ENCODE measurements around the gene LCNL1. TPM values are rescaled to one million over a fixed set of nuclear protein-coding genes. Genes with fewer than 3 reads are reported as not detected.

Gene LCNL1
- total and polyA plus RNA-seq, 2 of the 13 experiments (the other 11 are each of a cell fraction or from before 2014, with no cell fraction given), result not detected

DNA sequence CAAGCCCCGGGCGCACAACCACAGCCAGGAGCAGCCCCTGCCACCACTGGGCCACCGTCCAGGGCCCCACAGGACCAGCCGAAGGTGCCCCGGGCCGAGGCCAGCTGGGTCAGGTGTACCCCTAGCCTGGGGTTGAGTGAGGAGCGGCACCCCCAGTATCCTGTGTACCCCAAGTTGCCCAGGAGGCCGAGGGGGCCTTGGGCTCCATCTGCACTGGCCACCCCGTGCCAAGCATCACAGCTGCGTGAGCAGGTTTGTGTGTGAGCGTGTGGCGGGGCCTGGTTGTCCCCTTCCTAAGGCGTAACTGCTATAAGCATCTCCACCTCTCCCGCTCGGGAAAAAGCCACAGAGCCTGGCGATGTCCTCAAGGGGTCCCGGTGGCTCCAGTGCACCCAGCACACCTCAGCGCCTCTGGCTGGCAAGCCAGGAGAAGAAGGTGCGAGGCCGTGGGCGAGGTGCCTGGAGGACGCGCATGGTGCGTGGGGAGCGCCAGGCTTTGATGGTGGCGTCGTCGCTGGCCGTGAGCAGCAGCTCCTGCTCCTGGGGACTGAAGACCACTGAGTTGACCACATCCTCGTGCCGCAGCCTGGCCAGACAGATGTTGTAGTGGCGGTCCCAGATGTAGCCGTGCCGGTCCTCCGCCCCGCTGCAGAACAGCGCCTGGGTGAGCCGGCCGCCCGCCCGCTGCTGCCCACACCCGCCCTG, 42.1 kb upstream of the LCNL1 start:
- no peaks in the 10 kb centered on the region for H3K9me3 ChIP-seq (ENCODE audit: low read length)
- intact Hi-C loops (cut with micrococcal nuclease; ENCODE audit: unreplicated experiment) (no loop called here), in situ Hi-C loops (cut with HindIII; ENCODE audit: extremely low pct_ligation_motif_present, low pct_unique_long_range_greater_than_20kb) (no loop called here)
- TF ChIP-seq HNRNPL (IDR thresholded peaks at IDR 0.05; ENCODE audit: low read depth, low read length) (0 out of 2 replicates have a peak, but pooled peaks have one; percentile 16), ZNF282 (IDR thresholded peaks at IDR 0.05; ENCODE audit: partially characterized antibody) (no peak), AGO2 (optimal IDR thresholded peaks at IDR 0.05; ENCODE audit: low read depth, low read length) (peak; percentile 51), RBFOX2 (IDR thresholded peaks at IDR 0.05; ENCODE audit: low read depth, low read length) (peak; percentile 76), HOXA3 (CRISPR knock-in tag; IDR thresholded peaks at IDR 0.05) (peak; percentile 8; the same call in 1 of the 2 replicates), SRSF9 (IDR thresholded peaks at IDR 0.05; ENCODE audit: borderline replicate concordance, insufficient read depth, low read depth, low read length, poor library complexity, severe bottlenecking) (no peak)
- TF ChIP-seq, protein P1, sequence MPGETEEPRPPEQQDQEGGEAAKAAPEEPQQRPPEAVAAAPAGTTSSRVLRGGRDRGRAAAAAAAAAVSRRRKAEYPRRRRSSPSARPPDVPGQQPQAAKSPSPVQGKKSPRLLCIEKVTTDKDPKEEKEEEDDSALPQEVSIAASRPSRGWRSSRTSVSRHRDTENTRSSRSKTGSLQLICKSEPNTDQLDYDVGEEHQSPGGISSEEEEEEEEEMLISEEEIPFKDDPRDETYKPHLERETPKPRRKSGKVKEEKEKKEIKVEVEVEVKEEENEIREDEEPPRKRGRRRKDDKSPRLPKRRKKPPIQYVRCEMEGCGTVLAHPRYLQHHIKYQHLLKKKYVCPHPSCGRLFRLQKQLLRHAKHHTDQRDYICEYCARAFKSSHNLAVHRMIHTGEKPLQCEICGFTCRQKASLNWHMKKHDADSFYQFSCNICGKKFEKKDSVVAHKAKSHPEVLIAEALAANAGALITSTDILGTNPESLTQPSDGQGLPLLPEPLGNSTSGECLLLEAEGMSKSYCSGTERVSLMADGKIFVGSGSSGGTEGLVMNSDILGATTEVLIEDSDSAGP (CRISPR knock-in tag; IDR thresholded peaks at IDR 0.05; ENCODE audit: borderline replicate concordance), result 0 out of 2 replicates have a peak, but pooled peaks have one; percentile 16
- TF ChIP-seq, protein P2, sequence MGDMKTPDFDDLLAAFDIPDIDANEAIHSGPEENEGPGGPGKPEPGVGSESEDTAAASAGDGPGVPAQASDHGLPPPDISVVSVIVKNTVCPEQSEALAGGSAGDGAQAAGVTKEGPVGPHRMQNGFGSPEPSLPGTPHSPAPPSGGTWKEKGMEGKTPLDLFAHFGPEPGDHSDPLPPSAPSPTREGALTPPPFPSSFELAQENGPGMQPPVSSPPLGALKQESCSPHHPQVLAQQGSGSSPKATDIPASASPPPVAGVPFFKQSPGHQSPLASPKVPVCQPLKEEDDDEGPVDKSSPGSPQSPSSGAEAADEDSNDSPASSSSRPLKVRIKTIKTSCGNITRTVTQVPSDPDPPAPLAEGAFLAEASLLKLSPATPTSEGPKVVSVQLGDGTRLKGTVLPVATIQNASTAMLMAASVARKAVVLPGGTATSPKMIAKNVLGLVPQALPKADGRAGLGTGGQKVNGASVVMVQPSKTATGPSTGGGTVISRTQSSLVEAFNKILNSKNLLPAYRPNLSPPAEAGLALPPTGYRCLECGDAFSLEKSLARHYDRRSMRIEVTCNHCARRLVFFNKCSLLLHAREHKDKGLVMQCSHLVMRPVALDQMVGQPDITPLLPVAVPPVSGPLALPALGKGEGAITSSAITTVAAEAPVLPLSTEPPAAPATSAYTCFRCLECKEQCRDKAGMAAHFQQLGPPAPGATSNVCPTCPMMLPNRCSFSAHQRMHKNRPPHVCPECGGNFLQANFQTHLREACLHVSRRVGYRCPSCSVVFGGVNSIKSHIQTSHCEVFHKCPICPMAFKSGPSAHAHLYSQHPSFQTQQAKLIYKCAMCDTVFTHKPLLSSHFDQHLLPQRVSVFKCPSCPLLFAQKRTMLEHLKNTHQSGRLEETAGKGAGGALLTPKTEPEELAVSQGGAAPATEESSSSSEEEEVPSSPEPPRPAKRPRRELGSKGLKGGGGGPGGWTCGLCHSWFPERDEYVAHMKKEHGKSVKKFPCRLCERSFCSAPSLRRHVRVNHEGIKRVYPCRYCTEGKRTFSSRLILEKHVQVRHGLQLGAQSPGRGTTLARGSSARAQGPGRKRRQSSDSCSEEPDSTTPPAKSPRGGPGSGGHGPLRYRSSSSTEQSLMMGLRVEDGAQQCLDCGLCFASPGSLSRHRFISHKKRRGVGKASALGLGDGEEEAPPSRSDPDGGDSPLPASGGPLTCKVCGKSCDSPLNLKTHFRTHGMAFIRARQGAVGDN (CRISPR knock-in tag; IDR thresholded peaks at IDR 0.05), result 0 out of 2 replicates have a peak, but pooled peaks have one; percentile 18
- TF ChIP-seq, protein P3, sequence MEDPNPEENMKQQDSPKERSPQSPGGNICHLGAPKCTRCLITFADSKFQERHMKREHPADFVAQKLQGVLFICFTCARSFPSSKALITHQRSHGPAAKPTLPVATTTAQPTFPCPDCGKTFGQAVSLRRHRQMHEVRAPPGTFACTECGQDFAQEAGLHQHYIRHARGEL (CRISPR knock-in tag; IDR thresholded peaks at IDR 0.05), result no peak
- FAIRE-seq (no peak), ATAC-seq (no peak), DNase-seq (ENCODE audit: low spot score) (no peak)
- peaks cover 10% of the 10 kb centered on the region for H3K79me2 ChIP-seq (ENCODE audit: insufficient read depth, low read length)
- H3K36me3 ChIP-seq (replicated peaks in 1 of 2; ENCODE audit: control insufficient read depth in 1 of 2, insufficient read depth in 2 of 2, low read length in 2 of 2), result peaks cover 8 to 36% of the 10 kb centered on the region in 2 experiments
- CTCF ChIA-PET (ENCODE audit: low intra/inter-chr PET ratio, low total read pairs), result no interaction called here
- no peak overlapping the region for H3K4me3 ChIP-seq (replicated peaks in 1 of 3; ENCODE audit: insufficient read depth in 1 of 3, low read depth in 2 of 3, low read length in 3 of 3)
- peaks cover 27% of the 10 kb centered on the region for H3K4me1 ChIP-seq (ENCODE audit: insufficient read depth, low read length)
- WGBS (ENCODE audit: low lambda C conversion rate), result 96% methylated on average over 17 of the region's 42 CpGs
- H4K20me1 ChIP-seq (ENCODE audit: insufficient read depth, low read length), result no peaks in the 10 kb centered on the region
- POLR2A ChIA-PET, result no interaction called here
- no peaks in the 10 kb centered on the region for H3K27me3 ChIP-seq (ENCODE audit: control insufficient read depth in 1 of 2, insufficient read depth in 2 of 2, low read length in 2 of 2)
- BruUV-seq (replicated peaks), result no TSS peak
- H3K9ac ChIP-seq (ENCODE audit: insufficient read depth, low read depth, low read length), result no peak overlapping the region
- H3K4me2 ChIP-seq (ENCODE audit: low read depth, low read length), result no peak overlapping the region
- no peak overlapping the region for H3K27ac ChIP-seq (ENCODE audit: extremely low read length, insufficient read depth, low read length)
- no peak overlapping the region for H2AFZ ChIP-seq (ENCODE audit: low read length)
